ENCODE data around the gene SMIM24. TPM values are rescaled to one million over a fixed set of nuclear protein-coding genes. Genes with fewer than 3 reads are reported as not detected.

Gene SMIM24
- 1 to 10 TPM in 1 of 2 donors, not detected in 1; 1.0 TPM for total RNA-seq

GRCh38 chr19:3480383-3481091 is at the start of gene SMIM24:
TSS of gene SMIM24 (minus strand) at chr19:3480525. CDS start at chr19:3480463, 62 bp downstream.

DNA sequence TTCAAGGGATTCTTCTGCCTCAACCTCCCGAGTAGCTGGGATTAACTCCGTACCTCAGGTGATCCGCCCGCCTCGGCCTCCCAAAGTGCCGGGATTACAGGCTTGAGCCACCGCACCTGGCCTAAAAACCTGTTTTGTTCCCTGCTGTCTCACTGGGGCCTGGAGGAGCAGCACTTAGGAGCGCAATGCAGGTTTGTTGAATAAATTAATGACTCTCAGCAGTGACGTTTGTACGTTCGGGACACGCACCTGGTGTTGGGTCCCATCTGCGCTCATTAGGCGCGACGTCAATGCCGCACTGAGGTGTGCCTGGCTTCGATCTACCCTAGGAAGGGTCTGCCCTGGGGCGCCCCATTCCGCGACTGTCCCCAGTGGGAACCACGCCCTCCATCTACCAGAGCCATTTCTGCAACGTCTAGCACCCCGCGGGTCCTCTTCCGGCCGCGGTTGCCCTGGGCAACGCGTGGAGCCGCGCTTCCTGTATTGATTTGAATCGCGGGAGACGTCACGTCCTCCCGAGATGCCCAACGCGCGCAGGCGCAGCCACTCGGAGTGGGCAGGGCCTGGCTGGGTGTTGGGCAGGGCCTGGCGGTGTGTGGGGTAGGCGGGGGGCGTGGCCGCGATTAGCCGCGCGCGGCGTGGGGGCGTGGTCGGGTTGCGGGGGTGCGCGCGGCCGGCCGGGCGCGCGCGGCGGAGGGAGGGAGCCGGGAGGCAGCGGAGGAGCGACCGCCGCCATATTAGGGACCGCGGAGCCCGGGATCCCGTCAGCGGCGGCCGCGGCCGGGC is 25.5 kb upstream of the SMIM24 start, which contains the start of gene FZR1:
Gene FZR1 (plus strand): TSS at position 714 of the 786 bp plus-strand sequence. CDS start 16,679 bp downstream, outside the sequence.

DNA sequence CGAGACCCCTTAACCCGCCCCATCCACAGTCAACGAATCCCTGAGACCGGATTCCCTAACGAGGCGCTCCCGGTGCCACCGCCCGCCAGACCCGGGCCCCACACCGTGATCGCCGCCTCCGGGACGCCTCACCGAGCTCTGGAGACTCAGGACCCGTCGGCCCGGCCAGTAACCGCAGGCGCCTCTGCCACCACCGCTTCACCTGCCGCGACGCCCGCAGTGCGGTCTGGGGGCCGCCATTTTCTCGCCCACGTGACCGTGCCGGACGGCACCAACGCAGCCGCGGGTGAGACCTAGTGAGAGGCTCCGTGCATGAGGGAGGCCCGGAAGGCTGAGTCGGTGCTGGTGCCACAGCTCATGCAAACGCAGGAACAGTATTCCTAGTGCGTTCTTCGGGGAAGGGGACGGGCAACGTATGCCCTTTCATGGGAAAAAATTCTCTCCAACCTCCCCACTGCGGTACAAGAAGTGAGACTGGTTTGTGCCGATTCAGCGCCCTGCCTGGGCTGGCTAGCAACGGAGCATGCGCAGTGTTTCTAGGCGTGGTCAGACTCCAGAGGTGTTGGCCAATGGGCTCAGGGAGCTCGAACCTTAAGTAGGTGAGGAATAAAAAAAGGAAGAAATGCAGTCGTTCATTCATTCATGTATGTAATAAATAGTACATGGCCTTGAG is 20.2 kb upstream of the SMIM24 start, which contains the start of gene DOHH:
Gene DOHH (minus strand): TSS at position 246 of the 673 bp plus-strand sequence. CDS start 3,860 bp downstream, outside the sequence.

GRCh38 chr19:3483226-3483628 is 2.9 kb upstream of the SMIM24 start, which contains the start of gene SMIM44:
TSS of gene SMIM44 (minus strand) at chr19:3483441. CDS start at chr19:3483403, 38 bp downstream.

Small RNA genes within 50 kb of the gene (small RNA-seq; reads per million reads assigned to genes)
- 0 to 0.04 reads per million in 2 donors for gene RF00212

Other genes with a start within 250 kb of the SMIM24 start
- gene NFIC, start 113.9 kb downstream of the SMIM24 start, total RNA-seq = 10 to 100 TPM; 32.7 to 39.6 TPM
- gene SMIM44, start 2.9 kb upstream of the SMIM24 start, total RNA-seq = not detected
- gene DOHH, start 20.1 kb upstream of the SMIM24 start, total RNA-seq = 10 to 100 TPM; 10.7 to 17.0 TPM
- 10 to 100 TPM; 28.6 to 34.0 TPM for gene FZR1, start 25.8 kb upstream of the SMIM24 start, total RNA-seq
- gene TEKTIP1, start 58.6 kb upstream of the SMIM24 start, total RNA-seq = not detected
- gene MFSD12, start 77.1 kb upstream of the SMIM24 start, total RNA-seq = 1,000 to 10,000 TPM; 2,768 to 2,971 TPM
- 100 to 1,000 TPM; 663 to 915 TPM for gene HMG20B, start 92.4 kb upstream of the SMIM24 start, total RNA-seq
- under 1 TPM; under 0.01 to 0.67 TPM for gene GIPC3, start 105.0 kb upstream of the SMIM24 start, total RNA-seq
- gene TBXA2R, start 126.3 kb upstream of the SMIM24 start, total RNA-seq = 1 to 10 TPM in 1 of 2 donors, not detected in 1; 1.7 TPM
- gene CACTIN, start 146.3 kb upstream of the SMIM24 start, total RNA-seq = 10 to 100 TPM; 11.7 to 25.0 TPM
- 10 to 100 TPM; 27.3 to 32.7 TPM for gene PIP5K1C, start 219.9 kb upstream of the SMIM24 start, total RNA-seq
- gene TJP3, start 227.9 kb upstream of the SMIM24 start, total RNA-seq = not detected

Measured in melanocyte of skin (primary cell).